ENCODE measurements around the gene IL20RB. TPM values are rescaled to one million over a fixed set of nuclear protein-coding genes. Genes with fewer than 3 reads are reported as not detected.

Gene IL20RB
- total and polyA plus RNA-seq, 2 of the 13 experiments (the other 11 are each of a cell fraction or from before 2014, with no cell fraction given): 0.22 to 0.32 TPM

DNA sequence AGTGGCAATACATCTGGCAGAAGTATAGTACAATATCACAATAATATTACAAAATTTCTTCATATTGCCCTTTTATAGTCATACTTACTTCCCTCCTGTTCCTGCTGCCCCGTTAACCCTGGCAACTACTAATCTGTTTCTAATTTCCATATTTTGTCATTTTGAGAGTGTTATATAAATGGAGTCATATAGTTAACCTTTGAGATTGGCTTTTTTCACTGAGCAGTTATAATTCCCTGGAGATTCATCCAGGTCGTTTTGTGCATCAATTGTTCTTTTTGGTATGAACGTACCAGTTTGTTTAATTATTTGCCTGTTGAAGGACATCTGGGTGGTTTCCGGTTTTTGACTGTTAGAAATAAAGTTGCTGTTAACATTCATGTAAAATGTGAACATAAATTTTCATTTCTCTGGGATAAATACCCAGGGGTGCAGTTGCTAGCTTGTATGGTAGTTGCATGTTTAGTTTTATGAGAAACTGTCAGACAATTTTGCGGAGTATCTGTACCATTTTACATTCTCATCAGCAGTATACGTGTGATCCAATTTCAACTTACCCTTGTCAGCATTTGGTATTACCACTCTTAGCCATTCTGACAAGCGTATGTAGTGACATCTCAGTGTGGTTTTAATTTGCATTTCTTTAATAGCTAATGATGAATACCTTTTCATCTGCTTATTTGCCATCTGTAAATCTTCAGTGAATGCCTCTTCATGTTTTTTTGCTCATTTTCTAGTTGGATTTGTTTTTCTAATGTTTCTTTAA lies 32.2 kb upstream of the IL20RB start:
- DNase-seq (ENCODE audit: low spot score): no peak
- no peak for FAIRE-seq
- POLR2A ChIA-PET: no interaction called here
- Histone ChIP-seq H3K79me2 (ENCODE audit: insufficient read depth, low read length) (peaks cover 32% of the 10 kb centered on the region), H3K4me2 (ENCODE audit: low read depth, low read length) (no peak overlapping the region), H3K4me1 (ENCODE audit: insufficient read depth, low read length) (no peaks in the 10 kb centered on the region), H3K27me3 (ENCODE audit: control insufficient read depth in 1 of 2, insufficient read depth in 2 of 2, low read length in 2 of 2) (no peaks in the 10 kb centered on the region), H3K9me3 (ENCODE audit: low read length) (no peaks in the 10 kb centered on the region), H3K4me3 (replicated peaks in 1 of 3; ENCODE audit: insufficient read depth in 1 of 3, low read depth in 2 of 3, low read length in 3 of 3) (no peak overlapping the region), H2AFZ (ENCODE audit: low read length) (no peak overlapping the region), H3K36me3 (replicated peaks in 1 of 2; ENCODE audit: control insufficient read depth in 1 of 2, insufficient read depth in 2 of 2, low read length in 2 of 2) (peaks cover 2 to 7% of the 10 kb centered on the region in 2 experiments; a peak in 3 of 5 replicates), H3K27ac (ENCODE audit: extremely low read length, insufficient read depth, low read length) (no peak overlapping the region), H3K9ac (ENCODE audit: insufficient read depth, low read depth, low read length) (no peak overlapping the region), H4K20me1 (ENCODE audit: insufficient read depth, low read length) (0 out of 2 replicates have a peak, but pooled peaks cover 5% of the 10 kb centered on the region)
- BruUV-seq (replicated peaks): no TSS peak
- CTCF ChIA-PET (ENCODE audit: low intra/inter-chr PET ratio, low total read pairs): no interaction called here
- no peak for ATAC-seq
- intact Hi-C loops (cut with micrococcal nuclease; ENCODE audit: unreplicated experiment): no loop called here
- WGBS (ENCODE audit: low lambda C conversion rate): 92% methylated on average over 7 of the region's 7 CpGs
- in situ Hi-C loops (cut with HindIII; ENCODE audit: extremely low pct_ligation_motif_present, low pct_unique_long_range_greater_than_20kb): no loop called here
- TF ChIP-seq, protein P1, sequence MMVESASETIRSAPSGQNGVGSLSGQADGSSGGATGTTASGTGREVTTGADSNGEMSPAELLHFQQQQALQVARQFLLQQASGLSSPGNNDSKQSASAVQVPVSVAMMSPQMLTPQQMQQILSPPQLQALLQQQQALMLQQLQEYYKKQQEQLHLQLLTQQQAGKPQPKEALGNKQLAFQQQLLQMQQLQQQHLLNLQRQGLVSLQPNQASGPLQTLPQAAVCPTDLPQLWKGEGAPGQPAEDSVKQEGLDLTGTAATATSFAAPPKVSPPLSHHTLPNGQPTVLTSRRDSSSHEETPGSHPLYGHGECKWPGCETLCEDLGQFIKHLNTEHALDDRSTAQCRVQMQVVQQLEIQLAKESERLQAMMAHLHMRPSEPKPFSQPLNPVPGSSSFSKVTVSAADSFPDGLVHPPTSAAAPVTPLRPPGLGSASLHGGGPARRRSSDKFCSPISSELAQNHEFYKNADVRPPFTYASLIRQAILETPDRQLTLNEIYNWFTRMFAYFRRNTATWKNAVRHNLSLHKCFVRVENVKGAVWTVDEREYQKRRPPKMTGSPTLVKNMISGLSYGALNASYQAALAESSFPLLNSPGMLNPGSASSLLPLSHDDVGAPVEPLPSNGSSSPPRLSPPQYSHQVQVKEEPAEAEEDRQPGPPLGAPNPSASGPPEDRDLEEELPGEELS (CRISPR knock-in tag; IDR thresholded peaks at IDR 0.05): no peak
- TF ChIP-seq NCOA1 (CRISPR knock-in tag; IDR thresholded peaks at IDR 0.05): no peak
- TF ChIP-seq MZF1 (CRISPR knock-in tag; IDR thresholded peaks at IDR 0.05; ENCODE audit: borderline replicate concordance): no peak
- no peak for TF ChIP-seq KLF15 (CRISPR knock-in tag; IDR thresholded peaks at IDR 0.05; ENCODE audit: borderline replicate concordance)
- no peak for TF ChIP-seq CCDC6 (CRISPR knock-in tag; IDR thresholded peaks at IDR 0.05)
- no peak for TF ChIP-seq ZNF777 (CRISPR knock-in tag; IDR thresholded peaks at IDR 0.05)
- TF ChIP-seq, protein P2, sequence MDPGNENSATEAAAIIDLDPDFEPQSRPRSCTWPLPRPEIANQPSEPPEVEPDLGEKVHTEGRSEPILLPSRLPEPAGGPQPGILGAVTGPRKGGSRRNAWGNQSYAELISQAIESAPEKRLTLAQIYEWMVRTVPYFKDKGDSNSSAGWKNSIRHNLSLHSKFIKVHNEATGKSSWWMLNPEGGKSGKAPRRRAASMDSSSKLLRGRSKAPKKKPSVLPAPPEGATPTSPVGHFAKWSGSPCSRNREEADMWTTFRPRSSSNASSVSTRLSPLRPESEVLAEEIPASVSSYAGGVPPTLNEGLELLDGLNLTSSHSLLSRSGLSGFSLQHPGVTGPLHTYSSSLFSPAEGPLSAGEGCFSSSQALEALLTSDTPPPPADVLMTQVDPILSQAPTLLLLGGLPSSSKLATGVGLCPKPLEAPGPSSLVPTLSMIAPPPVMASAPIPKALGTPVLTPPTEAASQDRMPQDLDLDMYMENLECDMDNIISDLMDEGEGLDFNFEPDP (CRISPR knock-in tag; conservative IDR thresholded peaks at IDR 0.05): no peak
- TF ChIP-seq ZNF569 (CRISPR knock-in tag; IDR thresholded peaks at IDR 0.05; ENCODE audit: borderline replicate concordance): no peak
- TF ChIP-seq, protein P3, sequence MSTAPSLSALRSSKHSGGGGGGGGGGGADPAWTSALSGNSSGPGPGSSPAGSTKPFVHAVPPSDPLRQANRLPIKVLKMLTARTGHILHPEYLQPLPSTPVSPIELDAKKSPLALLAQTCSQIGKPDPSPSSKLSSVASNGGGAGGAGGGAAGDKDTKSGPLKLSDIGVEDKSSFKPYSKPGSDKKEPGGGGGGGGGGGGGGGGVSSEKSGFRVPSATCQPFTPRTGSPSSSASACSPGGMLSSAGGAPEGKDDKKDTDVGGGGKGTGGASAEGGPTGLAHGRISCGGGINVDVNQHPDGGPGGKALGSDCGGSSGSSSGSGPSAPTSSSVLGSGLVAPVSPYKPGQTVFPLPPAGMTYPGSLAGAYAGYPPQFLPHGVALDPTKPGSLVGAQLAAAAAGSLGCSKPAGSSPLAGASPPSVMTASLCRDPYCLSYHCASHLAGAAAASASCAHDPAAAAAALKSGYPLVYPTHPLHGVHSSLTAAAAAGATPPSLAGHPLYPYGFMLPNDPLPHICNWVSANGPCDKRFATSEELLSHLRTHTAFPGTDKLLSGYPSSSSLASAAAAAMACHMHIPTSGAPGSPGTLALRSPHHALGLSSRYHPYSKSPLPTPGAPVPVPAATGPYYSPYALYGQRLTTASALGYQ (CRISPR knock-in tag; IDR thresholded peaks at IDR 0.05): no peak
- no peak for TF ChIP-seq ZNF556 (CRISPR knock-in tag; IDR thresholded peaks at IDR 0.05; ENCODE audit: borderline replicate concordance)
- TF ChIP-seq PAWR (CRISPR knock-in tag; IDR thresholded peaks at IDR 0.05; ENCODE audit: borderline replicate concordance): no peak
- TF ChIP-seq FOXK1 (CRISPR knock-in tag; IDR thresholded peaks at IDR 0.05; ENCODE audit: borderline replicate concordance, low read depth): no peak
- TF ChIP-seq TP53 (CRISPR knock-in tag; conservative IDR thresholded peaks at IDR 0.05): no peak
- no peak for TF ChIP-seq ZNF446 (CRISPR knock-in tag; IDR thresholded peaks at IDR 0.05)
- TF ChIP-seq FIP1L1 (IDR thresholded peaks at IDR 0.05; ENCODE audit: borderline replicate concordance, insufficient read depth, low read depth, low read length): no peak
- TF ChIP-seq, protein P4, sequence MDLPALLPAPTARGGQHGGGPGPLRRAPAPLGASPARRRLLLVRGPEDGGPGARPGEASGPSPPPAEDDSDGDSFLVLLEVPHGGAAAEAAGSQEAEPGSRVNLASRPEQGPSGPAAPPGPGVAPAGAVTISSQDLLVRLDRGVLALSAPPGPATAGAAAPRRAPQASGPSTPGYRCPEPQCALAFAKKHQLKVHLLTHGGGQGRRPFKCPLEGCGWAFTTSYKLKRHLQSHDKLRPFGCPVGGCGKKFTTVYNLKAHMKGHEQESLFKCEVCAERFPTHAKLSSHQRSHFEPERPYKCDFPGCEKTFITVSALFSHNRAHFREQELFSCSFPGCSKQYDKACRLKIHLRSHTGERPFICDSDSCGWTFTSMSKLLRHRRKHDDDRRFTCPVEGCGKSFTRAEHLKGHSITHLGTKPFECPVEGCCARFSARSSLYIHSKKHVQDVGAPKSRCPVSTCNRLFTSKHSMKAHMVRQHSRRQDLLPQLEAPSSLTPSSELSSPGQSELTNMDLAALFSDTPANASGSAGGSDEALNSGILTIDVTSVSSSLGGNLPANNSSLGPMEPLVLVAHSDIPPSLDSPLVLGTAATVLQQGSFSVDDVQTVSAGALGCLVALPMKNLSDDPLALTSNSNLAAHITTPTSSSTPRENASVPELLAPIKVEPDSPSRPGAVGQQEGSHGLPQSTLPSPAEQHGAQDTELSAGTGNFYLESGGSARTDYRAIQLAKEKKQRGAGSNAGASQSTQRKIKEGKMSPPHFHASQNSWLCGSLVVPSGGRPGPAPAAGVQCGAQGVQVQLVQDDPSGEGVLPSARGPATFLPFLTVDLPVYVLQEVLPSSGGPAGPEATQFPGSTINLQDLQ (CRISPR knock-in tag; IDR thresholded peaks at IDR 0.05): no peak

Measured in HepG2 (cell line).